K562 (cell line): Measurements from ENCODE around the gene C6orf163. TPM values are rescaled to one million over a fixed set of nuclear protein-coding genes. Genes with fewer than 3 reads are reported as not detected.

Experiments used
- ARID1B ChIP-seq: fragments of 450-650 bp; IDR thresholded peaks from 2 replicates; pipeline ENCODE4 v1.6.1; 2016; ENCODE audit warnings: antibody characterized with exemption, mild to moderate bottlenecking, inconsistent platforms
- ARID4B ChIP-seq: sonication (generic); formaldehyde crosslinking; IDR thresholded peaks from 2 replicates; pipeline ENCODE4 v1.8.0; 2022; ENCODE audit warnings: mild to moderate bottlenecking, missing genetic modification reagents
- CBFA2T2 ChIP-seq: fragments of 450-650 bp; conservative IDR thresholded peaks from 2 replicates; pipeline ENCODE4 v1.6.1; 2017; ENCODE audit warnings: mild to moderate bottlenecking
- CGGBP1 ChIP-seq: fragments of 250-450 bp; sonication (Bioruptor Pico); IDR thresholded peaks from 2 replicates; pipeline ENCODE4 v1.9.0; 2021; ENCODE audit warnings: mild to moderate bottlenecking
- E2F6 ChIP-seq, 2 experiments: IDR thresholded peaks; 2 replicates each; pipeline ENCODE4 v1.6.1; 2011; ENCODE audit warnings: borderline replicate concordance in 1 of 2, control low read depth in 1 of 2, low read depth in 1 of 2, low read length in 1 of 2, mild to moderate bottlenecking in 1 of 2, mixed read lengths in 1 of 2, moderate library complexity in 1 of 2; ENCODE audit not compliant: insufficient read depth in 1 of 2, insufficient read length in 1 of 2, poor library complexity in 1 of 2, severe bottlenecking in 1 of 2; ENCODE audit errors: extremely low read depth in 1 of 2
- FOXA1 ChIP-seq: fragments of 450-650 bp; IDR thresholded peaks from 2 replicates; pipeline ENCODE4 v1.6.1; 2016; ENCODE audit warnings: mild to moderate bottlenecking, borderline replicate concordance
- HNRNPL ChIP-seq: fragments of 200-400 bp; formaldehyde crosslinking; IDR thresholded peaks from 2 replicates; pipeline ENCODE4 v1.6.1; 2017; ENCODE audit warnings: low read depth, mild to moderate bottlenecking, low read length
- KLF1 ChIP-seq: fragments of 450-650 bp; IDR thresholded peaks from 2 replicates; pipeline ENCODE4 v1.6.1; 2016; ENCODE audit warnings: missing genetic modification characterization, missing compliant biosample characterization
- LARP7 ChIP-seq: fragments of 450-650 bp; IDR thresholded peaks from 2 replicates; pipeline ENCODE4 v1.6.1; 2016
- NBN ChIP-seq: fragments of 450-650 bp; IDR thresholded peaks from 2 replicates; pipeline ENCODE4 v1.6.1; 2016; ENCODE audit warnings: low read depth, mild to moderate bottlenecking
- NFE2 ChIP-seq: IDR thresholded peaks from 2 replicates; pipeline ENCODE4 v1.6.1; 2014; ENCODE audit warnings: antibody characterized with exemption, low read depth
- RBM22 ChIP-seq: fragments of 200-400 bp; formaldehyde crosslinking; IDR thresholded peaks from 2 replicates; pipeline ENCODE4 v1.6.1; 2018; ENCODE audit warnings: low read length, low read depth; ENCODE audit not compliant: poor library complexity, severe bottlenecking
- SMARCC2 ChIP-seq: fragments of 450-650 bp; IDR thresholded peaks from 2 replicates; pipeline ENCODE4 v1.6.1; 2017; ENCODE audit warnings: antibody characterized with exemption, moderate library complexity, mild to moderate bottlenecking, low read depth
- TBL1XR1 ChIP-seq, 2 experiments: IDR thresholded peaks; 2 replicates each; pipeline ENCODE4 v1.6.1; 2012; ENCODE audit warnings: improper control_type of control experiment in 2 of 2, low read length in 2 of 2, mild to moderate bottlenecking in 1 of 2
- TCF3 ChIP-seq: sonication (generic); formaldehyde crosslinking; IDR thresholded peaks from 2 replicates; pipeline ENCODE4 v1.4.0; 2020; ENCODE audit warnings: mild to moderate bottlenecking, missing genetic modification reagents
- THAP12 ChIP-seq: fragments of 250-450 bp; sonication (Bioruptor Pico); IDR thresholded peaks from 2 replicates; pipeline ENCODE4 v1.9.0; 2021; ENCODE audit warnings: mild to moderate bottlenecking, inconsistent platforms
- TRIM24 ChIP-seq, 2 experiments: fragments of 450-650 bp; IDR thresholded peaks; 2 replicates each; pipeline ENCODE4 v1.6.1; 2016
- ZNF212 ChIP-seq: fragments of 450-650 bp; formaldehyde crosslinking; IDR thresholded peaks from 2 replicates; pipeline ENCODE4 v1.4.0; 2020; ENCODE audit warnings: mild to moderate bottlenecking
- ZNF316 ChIP-seq: fragments of 450-650 bp; IDR thresholded peaks from 2 replicates; pipeline ENCODE4 v1.6.1; 2016
- ZNF668 ChIP-seq: fragments of 250-450 bp; sonication (Bioruptor Pico); IDR thresholded peaks from 2 replicates; pipeline ENCODE4 v1.8.0; 2022; ENCODE audit warnings: mild to moderate bottlenecking, inconsistent platforms
- polyA plus RNA-seq, 8 experiments: library from polyadenylated mRNA; depleted of rRNA in 4 of 8; stranded (reverse) in 5 of 8; unstranded in 3 of 8; fragments of >200 nt; fragmentation: Nextera tagmentation in 2 of 8; fragmentation: Illumina TruSeq in 1 of 8; extraction: Ambion mirVana in 2 of 8; extraction: Trizol in 1 of 8; gene quantifications; 2 replicates each; pipeline versions ENCODE4 v1.2.1 to v1.2.3, GENCODE V29; 2011 to 2014; ENCODE audit warnings: inconsistent platforms in 1 of 8, missing spikeins in 1 of 8
- total RNA-seq, 7 experiments: library from RNA; depleted of rRNA in 6 of 7; stranded (reverse); fragments of >200 nt in 6 of 7; fragmentation: Illumina TruSeq in 2 of 7; extraction: Trizol in 2 of 7; gene quantifications; 2 replicates each; pipeline versions ENCODE4 v1.2.1 to v1.2.3, GENCODE V29; 2011 to 2021; ENCODE audit warnings: low replicate concordance in 1 of 7
- TF ChIP-seq, protein P1 (sequence below): fragments of 450-650 bp; conservative IDR thresholded peaks from 2 replicates; pipeline ENCODE4 v1.6.1; 2016; ENCODE audit warnings: missing genetic modification characterization, low read depth, mild to moderate bottlenecking, control low read depth, missing compliant biosample characterization

The C6orf163 gene
- total and polyA plus RNA-seq, 9 of the 15 experiments (the other 6 are each of a cell fraction or from before 2014, with no cell fraction given) = 0.67 to 4.7 (median 1.5) TPM

DNA sequence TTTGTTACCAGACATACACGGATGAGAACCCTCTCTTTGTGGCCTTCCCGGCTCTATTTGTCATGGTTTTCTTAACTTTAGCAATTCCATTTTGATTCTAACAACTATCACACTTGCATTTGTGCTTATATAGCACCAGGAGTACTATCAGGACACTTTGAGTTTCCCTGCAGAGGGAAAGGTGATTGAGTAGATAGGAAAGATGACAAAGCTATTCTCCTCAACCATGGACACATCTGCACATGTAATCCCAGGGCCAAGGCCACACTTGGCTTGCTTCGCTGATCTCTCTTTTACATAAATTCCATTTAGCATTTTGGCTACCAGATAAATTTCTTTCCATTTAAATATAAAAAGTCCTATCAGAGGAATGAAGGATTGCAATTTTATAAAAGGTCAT lies 39.8 kb downstream of the C6orf163 start (continued):
- TF ChIP-seq THAP12 (no peak), NBN (no peak), KLF1 (tag) (no peak), LARP7 (no peak), RBM22 (no peak), ZNF668 (CRISPR knock-in tag) (no peak), E2F6 (IDR thresholded peaks at IDR 0.05; ENCODE audit: borderline replicate concordance in 1 of 2, extremely low read depth in 1 of 2, insufficient read depth in 1 of 2, insufficient read length in 1 of 2, low read depth in 1 of 2, low read length in 1 of 2, poor library complexity in 1 of 2, severe bottlenecking in 1 of 2) (no peak), ARID1B (peak; percentile 71), ZNF212 (CRISPR knock-in tag) (no peak), SMARCC2 (no peak; the same call in 1 of the 2 replicates), TRIM24 (IDR thresholded peaks at IDR 0.05) (peak; percentile 15 to 19; a peak in 1 of 4 replicates), ARID4B (no peak), CBFA2T2 (peak; percentile 58), CGGBP1 (CRISPR knock-in tag) (no peak), HNRNPL (no peak), FOXA1 (no peak), ZNF316 (peak; percentile 79), TCF3 (CRISPR knock-in tag) (peak; percentile 59), TBL1XR1 (IDR thresholded peaks at IDR 0.05; ENCODE audit: low read length in 2 of 2) (no peak), NFE2 (peak; percentile 89)
- TF ChIP-seq, protein P1, sequence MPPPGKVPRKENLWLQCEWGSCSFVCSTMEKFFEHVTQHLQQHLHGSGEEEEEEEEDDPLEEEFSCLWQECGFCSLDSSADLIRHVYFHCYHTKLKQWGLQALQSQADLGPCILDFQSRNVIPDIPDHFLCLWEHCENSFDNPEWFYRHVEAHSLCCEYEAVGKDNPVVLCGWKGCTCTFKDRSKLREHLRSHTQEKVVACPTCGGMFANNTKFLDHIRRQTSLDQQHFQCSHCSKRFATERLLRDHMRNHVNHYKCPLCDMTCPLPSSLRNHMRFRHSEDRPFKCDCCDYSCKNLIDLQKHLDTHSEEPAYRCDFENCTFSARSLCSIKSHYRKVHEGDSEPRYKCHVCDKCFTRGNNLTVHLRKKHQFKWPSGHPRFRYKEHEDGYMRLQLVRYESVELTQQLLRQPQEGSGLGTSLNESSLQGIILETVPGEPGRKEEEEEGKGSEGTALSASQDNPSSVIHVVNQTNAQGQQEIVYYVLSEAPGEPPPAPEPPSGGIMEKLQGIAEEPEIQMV (tag) = no peak
